ENCODE results near the gene C5.

Gene C5

DNA sequence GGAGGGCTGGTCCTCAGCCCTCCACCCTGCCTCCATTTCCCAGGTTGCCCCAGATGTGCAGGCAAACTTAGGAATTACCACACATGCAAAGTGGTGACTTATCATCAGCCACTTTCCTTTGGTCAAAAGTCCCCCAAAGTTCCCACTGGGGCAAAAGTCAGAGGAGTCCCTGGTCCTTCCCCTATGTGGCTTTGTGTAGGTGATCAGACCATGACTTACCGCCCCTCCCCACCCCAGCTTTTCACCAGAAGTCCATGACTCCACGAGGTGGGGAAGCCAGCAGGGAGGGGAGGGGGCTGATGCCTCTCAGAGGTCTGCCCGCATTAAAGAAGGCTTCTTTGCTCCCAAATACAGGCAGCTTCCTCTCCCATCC is 129.3 kb downstream of the C5 start:
- no peaks in the 10 kb centered on the region for H3K27me3 ChIP-seq (ENCODE audit: control insufficient read depth, insufficient read depth, low read length)
- H3K4me2 ChIP-seq (ENCODE audit: low read length) = no peak overlapping the region
- H3K9me3 ChIP-seq (replicated peaks; ENCODE audit: low read length) = no peaks in the 10 kb centered on the region
- H3K36me3 ChIP-seq (ENCODE audit: insufficient read depth, low read length) = no peaks in the 10 kb centered on the region
- H3K4me1 ChIP-seq (ENCODE audit: control insufficient read depth, insufficient read depth, low read length) = peaks cover 34% of the 10 kb centered on the region
- no peak overlapping the region for H3K9ac ChIP-seq (ENCODE audit: low read depth, low read length)
- no peak overlapping the region for H3K4me3 ChIP-seq (ENCODE audit: low read length)

DNA sequence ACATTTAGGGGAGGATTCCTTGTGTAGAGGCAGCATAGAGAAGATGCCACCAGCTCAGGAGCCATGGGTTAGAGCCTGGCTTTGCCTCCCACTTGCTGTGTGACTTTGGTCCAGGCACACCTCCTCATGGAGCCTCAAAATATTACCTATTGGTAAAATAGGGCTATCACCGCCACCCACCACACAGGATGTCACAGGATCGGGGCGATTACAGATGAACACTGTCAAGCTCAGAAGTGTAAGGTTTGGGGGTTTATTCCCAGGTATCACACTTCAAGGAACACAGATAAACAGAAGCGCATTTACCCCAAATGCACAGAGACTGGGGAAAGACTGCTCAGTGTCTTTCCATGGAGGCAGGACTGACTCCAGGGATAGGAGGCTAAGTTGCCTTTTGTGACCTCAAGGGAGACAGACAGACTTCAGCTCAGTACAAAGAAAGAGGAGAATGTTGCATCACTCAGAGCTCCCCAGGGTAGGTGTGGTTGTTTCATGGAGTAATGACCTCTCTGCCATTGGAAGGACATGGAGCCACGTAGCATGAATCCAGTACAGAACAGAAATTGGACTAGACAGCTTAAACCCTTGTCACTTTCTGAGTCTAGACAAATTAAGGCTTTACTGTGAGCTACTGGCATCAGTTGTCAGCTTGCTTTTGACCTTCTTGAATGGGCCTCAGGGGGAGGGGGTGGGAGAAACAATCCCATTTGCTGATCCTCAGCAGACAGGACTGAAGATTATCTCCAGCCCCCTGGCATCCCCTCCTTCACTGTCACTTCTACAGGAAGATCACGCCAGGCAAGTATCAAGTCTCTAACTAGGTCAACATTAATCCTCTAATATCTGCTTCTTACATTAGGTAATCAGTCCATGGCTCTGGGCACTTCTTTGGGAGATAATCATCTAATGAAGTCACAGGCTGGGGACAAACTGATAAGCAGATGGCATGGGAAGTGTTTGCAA is 130.0 kb downstream of the C5 start:
- no peak overlapping the region for H3K4me2 ChIP-seq (ENCODE audit: low read length)
- no peaks in the 10 kb centered on the region for H3K9me3 ChIP-seq (replicated peaks; ENCODE audit: low read length)
- H3K9ac ChIP-seq (ENCODE audit: low read depth, low read length) = no peak overlapping the region
- H3K36me3 ChIP-seq (ENCODE audit: insufficient read depth, low read length) = no peaks in the 10 kb centered on the region
- peaks cover 30% of the 10 kb centered on the region for H3K4me1 ChIP-seq (ENCODE audit: control insufficient read depth, insufficient read depth, low read length)
- no peak overlapping the region for H3K4me3 ChIP-seq (ENCODE audit: low read length)
- H3K27me3 ChIP-seq (ENCODE audit: control insufficient read depth, insufficient read depth, low read length) = no peaks in the 10 kb centered on the region

DNA sequence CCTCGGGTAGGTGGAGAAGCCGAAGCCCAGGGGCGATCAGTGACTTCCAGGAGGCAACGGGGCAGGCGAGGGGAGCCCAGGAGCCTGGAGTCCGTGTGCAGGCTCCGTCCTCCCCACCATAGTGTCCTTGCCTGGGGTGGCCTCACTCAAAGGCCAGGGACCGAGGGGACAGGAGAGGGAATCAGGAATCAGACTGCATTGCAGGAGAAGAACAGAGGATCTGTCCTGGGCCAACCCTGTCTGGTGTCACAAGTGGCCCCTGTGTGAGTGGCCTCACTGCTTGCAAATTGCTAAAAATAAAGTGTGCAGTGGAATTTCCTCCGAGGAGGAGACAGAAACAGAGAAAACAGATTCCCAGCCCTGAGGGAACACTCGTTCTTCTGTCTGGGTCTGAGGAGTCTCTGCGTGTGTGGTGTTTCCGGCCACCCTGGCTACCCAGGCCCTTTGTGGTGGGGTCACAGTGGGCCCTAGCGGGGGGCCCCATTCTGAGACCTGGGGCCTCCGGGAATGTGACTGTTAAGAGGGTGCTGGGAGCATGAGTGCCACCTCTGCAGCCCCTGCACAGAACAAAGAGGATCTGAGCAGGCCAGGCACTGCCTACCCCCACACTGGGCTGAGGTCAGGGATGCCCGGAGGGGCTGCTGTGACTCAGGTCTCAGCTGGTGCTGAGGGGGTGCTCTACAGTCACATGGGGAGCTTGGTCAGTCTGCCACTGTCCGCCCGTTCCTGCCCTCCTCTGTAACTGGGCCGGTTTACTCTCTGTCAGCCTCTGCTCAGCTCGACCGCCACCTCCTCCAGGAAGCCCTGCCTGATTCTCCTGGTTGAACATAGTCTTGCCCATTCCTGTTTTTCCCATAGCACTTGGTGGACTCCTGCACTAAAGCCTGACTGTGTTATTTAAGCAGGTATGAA is 130.9 kb downstream of the C5 start:
- Histone ChIP-seq H3K27me3 (ENCODE audit: control insufficient read depth, insufficient read depth, low read length) (no peaks in the 10 kb centered on the region), H3K4me1 (ENCODE audit: control insufficient read depth, insufficient read depth, low read length) (peaks cover 37% of the 10 kb centered on the region), H3K4me2 (ENCODE audit: low read length) (no peak overlapping the region), H3K36me3 (ENCODE audit: insufficient read depth, low read length) (no peaks in the 10 kb centered on the region), H3K9ac (ENCODE audit: low read depth, low read length) (no peak overlapping the region), H3K9me3 (replicated peaks; ENCODE audit: low read length) (no peaks in the 10 kb centered on the region), H3K4me3 (ENCODE audit: low read length) (no peak overlapping the region)

DNA sequence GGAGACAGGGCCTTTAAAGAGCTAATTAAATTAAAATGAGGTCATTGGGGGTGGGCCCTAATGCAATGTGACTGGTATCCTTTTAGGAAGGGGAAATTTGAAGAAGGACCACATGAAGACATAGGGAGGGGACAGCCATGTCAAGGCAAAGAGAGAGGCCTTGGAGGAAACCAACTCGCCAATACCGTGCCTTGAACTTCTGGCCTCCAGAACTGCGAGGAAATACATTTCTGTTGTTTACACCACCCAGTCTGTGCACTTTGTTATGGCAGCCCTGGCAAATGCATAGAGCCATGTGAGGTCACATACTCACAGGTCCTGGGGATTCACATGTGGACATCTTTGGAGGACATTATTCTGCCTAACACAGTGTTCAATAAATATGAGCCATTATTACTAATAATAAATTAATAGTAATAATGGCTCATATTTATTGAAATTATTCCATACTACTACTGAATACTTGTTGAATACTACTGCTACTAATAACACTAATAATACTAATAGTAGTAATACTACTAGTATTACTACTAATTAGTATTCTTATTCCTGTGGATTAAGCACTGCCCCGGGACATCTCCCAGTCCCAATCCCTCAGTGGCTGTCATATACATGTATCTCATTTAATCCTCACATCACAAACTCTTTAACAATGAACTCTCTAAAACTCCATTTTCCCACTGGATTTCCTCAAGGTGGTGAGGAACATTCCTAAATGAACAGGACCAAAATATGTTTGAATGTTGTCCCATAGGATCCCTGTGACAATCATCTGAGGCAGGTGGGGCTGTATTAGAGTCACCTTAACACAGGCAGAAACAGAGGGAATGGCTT is 131.9 kb downstream of the C5 start:
- Histone ChIP-seq H3K4me1 (ENCODE audit: control insufficient read depth, insufficient read depth, low read length) (peaks cover 37% of the 10 kb centered on the region), H3K27me3 (ENCODE audit: control insufficient read depth, insufficient read depth, low read length) (no peaks in the 10 kb centered on the region), H3K9ac (ENCODE audit: low read depth, low read length) (no peak overlapping the region), H3K4me2 (ENCODE audit: low read length) (no peak overlapping the region), H3K9me3 (replicated peaks; ENCODE audit: low read length) (no peaks in the 10 kb centered on the region), H3K36me3 (ENCODE audit: insufficient read depth, low read length) (no peaks in the 10 kb centered on the region), H3K4me3 (ENCODE audit: low read length) (no peak overlapping the region)

DNA sequence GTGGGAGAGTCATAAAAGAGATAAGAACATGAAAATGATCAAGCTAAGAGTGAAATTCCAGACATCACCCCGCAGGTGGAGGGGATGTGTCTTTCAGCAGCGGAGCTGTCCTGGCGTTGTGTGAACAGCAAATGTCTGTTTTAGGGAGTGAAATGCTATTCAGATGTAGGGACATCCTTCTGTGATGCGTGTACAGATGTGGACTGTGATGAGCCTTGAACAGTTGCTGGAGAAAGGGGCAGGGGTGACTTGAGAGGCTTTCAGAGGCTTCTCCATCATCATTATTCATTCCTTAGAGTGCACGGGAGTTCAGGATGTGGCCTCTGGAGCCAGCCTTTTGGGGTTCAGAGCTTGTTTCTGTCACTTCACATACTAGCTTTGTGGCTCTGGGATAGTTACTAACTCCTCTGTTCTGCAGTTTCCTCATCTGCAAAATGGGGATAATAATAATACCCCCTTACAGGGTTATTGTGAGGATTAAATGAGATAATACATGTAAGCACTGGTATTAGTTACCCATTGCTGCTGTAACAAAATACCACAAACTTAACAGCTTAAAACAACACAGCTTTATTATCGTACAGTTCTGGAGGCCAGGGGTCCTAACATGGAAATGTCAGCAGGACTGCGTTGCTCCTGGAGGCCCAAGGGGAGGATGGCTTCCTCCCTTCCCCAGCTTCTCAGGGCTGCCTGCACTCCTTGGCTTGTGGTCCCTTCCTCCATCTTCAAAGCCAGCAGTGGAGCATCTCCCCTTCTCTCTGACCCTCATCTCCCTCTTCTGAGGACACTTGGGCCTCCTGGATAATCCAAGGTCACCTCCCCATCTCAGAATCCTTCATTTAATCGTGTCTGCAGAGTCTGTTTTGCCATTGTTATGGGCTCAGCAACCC is 132.8 kb downstream of the C5 start:
- peak overlapping the region; percentile 6 for H3K4me2 ChIP-seq (ENCODE audit: low read length)
- no peaks in the 10 kb centered on the region for H3K36me3 ChIP-seq (ENCODE audit: insufficient read depth, low read length)
- no peaks in the 10 kb centered on the region for H3K9me3 ChIP-seq (replicated peaks; ENCODE audit: low read length)
- no peak overlapping the region for H3K4me3 ChIP-seq (ENCODE audit: low read length)
- H3K9ac ChIP-seq (ENCODE audit: low read depth, low read length) = no peak overlapping the region
- no peaks in the 10 kb centered on the region for H3K27me3 ChIP-seq (ENCODE audit: control insufficient read depth, insufficient read depth, low read length)
- H3K4me1 ChIP-seq (ENCODE audit: control insufficient read depth, insufficient read depth, low read length) = peaks cover 37% of the 10 kb centered on the region

DNA sequence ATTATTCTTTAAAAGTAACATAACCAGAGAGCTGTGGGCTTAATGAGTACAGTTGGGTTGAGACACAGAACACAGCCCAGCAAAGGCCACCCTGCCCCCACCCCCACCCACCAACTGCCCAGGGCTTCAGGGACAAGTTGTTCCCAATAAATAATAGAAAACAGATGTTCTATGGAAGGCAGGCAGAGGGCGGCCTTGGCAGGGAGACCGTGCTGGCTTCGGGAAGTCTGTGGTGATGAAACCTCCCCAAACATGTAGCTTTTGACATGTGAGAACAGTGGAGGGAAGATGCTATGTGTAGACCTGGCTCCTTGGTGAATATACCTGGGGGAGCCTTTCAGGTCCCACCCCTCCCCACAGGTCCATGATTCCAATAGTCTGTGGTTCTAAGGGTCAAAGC is 133.5 kb downstream of the C5 start:
- Histone ChIP-seq H3K4me2 (ENCODE audit: low read length) (peak overlapping the region; percentile 61), H3K27me3 (ENCODE audit: control insufficient read depth, insufficient read depth, low read length) (no peaks in the 10 kb centered on the region), H3K4me3 (ENCODE audit: low read length) (peak overlapping the region; percentile 11), H3K9ac (ENCODE audit: low read depth, low read length) (peak overlapping the region; percentile 5), H3K9me3 (replicated peaks; ENCODE audit: low read length) (no peaks in the 10 kb centered on the region), H3K4me1 (ENCODE audit: control insufficient read depth, insufficient read depth, low read length) (peaks cover 37% of the 10 kb centered on the region), H3K36me3 (ENCODE audit: insufficient read depth, low read length) (no peaks in the 10 kb centered on the region)

GRCh38 chr9:120915854-120916470 is 134.1 kb downstream of the C5 start:
- Histone ChIP-seq H3K4me3 (ENCODE audit: low read length) (peak overlapping the region; percentile 11), H3K4me1 (ENCODE audit: control insufficient read depth, insufficient read depth, low read length) (peaks cover 37% of the 10 kb centered on the region), H3K4me2 (ENCODE audit: low read length) (peak overlapping the region; percentile 61), H3K9ac (ENCODE audit: low read depth, low read length) (peak overlapping the region; percentile 5), H3K9me3 (replicated peaks; ENCODE audit: low read length) (no peaks in the 10 kb centered on the region), H3K27me3 (ENCODE audit: control insufficient read depth, insufficient read depth, low read length) (no peaks in the 10 kb centered on the region), H3K36me3 (ENCODE audit: insufficient read depth, low read length) (no peaks in the 10 kb centered on the region)

- no peaks in the 10 kb centered on the region for H3K36me3 ChIP-seq (ENCODE audit: insufficient read depth, low read length)
Observed at GRCh38 chr9:120914953-120915352, 135.1 kb downstream of the C5 start.

DNA sequence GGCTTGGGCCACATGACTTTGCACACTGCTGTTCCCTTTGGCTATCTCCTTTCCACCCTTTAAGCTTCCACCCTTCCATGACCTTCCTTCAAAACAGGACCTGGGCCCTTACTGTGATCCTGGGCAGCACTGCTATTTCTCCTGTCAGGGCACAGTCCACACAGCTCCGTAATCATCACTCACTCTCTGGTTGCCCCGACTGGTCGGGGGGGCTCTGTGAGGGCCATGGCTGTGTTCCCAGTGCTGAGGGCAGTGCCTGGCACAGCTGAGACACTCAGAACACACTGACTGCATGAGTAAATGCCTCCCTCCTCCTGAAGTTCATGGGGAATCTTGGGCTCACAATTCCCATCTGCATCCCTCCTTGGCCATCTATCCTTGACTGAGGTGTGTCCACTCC is 135.7 kb downstream of the C5 start:
- Histone ChIP-seq H3K4me3 (ENCODE audit: low read length) (no peak overlapping the region), H3K9ac (ENCODE audit: low read depth, low read length) (no peak overlapping the region), H3K27me3 (ENCODE audit: control insufficient read depth, insufficient read depth, low read length) (no peaks in the 10 kb centered on the region), H3K9me3 (replicated peaks; ENCODE audit: low read length) (no peaks in the 10 kb centered on the region), H3K4me2 (ENCODE audit: low read length) (no peak overlapping the region), H3K4me1 (ENCODE audit: control insufficient read depth, insufficient read depth, low read length) (peaks cover 44% of the 10 kb centered on the region), H3K36me3 (ENCODE audit: insufficient read depth, low read length) (no peaks in the 10 kb centered on the region)

More at GRCh38 chr9:120914953-120915352, 135.1 kb downstream of the C5 start:
- no peak overlapping the region for H3K4me2 ChIP-seq (ENCODE audit: low read length)
- H3K27me3 ChIP-seq (ENCODE audit: control insufficient read depth, insufficient read depth, low read length) = no peaks in the 10 kb centered on the region
- H3K9ac ChIP-seq (ENCODE audit: low read depth, low read length) = no peak overlapping the region
- H3K9me3 ChIP-seq (replicated peaks; ENCODE audit: low read length) = no peaks in the 10 kb centered on the region
- no peak overlapping the region for H3K4me3 ChIP-seq (ENCODE audit: low read length)
- H3K4me1 ChIP-seq (ENCODE audit: control insufficient read depth, insufficient read depth, low read length) = peaks cover 44% of the 10 kb centered on the region

GRCh38 chr9:120913647-120914264 is 136.3 kb downstream of the C5 start:
- H3K9me3 ChIP-seq (replicated peaks; ENCODE audit: low read length) = no peaks in the 10 kb centered on the region
- no peaks in the 10 kb centered on the region for H3K36me3 ChIP-seq (ENCODE audit: insufficient read depth, low read length)
- H3K4me2 ChIP-seq (ENCODE audit: low read length) = no peak overlapping the region
- no peak overlapping the region for H3K9ac ChIP-seq (ENCODE audit: low read depth, low read length)
- H3K4me3 ChIP-seq (ENCODE audit: low read length) = no peak overlapping the region
- peaks cover 39% of the 10 kb centered on the region for H3K4me1 ChIP-seq (ENCODE audit: control insufficient read depth, insufficient read depth, low read length)
- no peaks in the 10 kb centered on the region for H3K27me3 ChIP-seq (ENCODE audit: control insufficient read depth, insufficient read depth, low read length)

All from skeletal muscle satellite cell (primary cell).